SU-DHL-6 (cell line): ENCODE results near the gene AGPAT3.

Experiments used
- EZH2phosphoT487 ChIP-seq: fragments of 200-600 bp; sonication (generic), shearing (Covaris generic); conservative IDR thresholded peaks from 2 replicates; pipeline ENCODE4 v1.6.1; 2018; ENCODE audit warnings: mild to moderate bottlenecking, antibody characterized with exemption, low read length, moderate library complexity, mixed read lengths
- TF ChIP-seq, protein P1 (sequence below): fragments of 200-600 bp; sonication (generic); IDR thresholded peaks from one replicate; pipeline ENCODE4 v1.5.1; 2017; ENCODE audit warnings: antibody characterized with exemption, mild to moderate bottlenecking, low read length, moderate library complexity; ENCODE audit not compliant: insufficient read depth, poor library complexity, severe bottlenecking

GRCh38 chr21:43971992-43972255 lies 106.9 kb downstream of the AGPAT3 start:
- TF ChIP-seq, protein P1, sequence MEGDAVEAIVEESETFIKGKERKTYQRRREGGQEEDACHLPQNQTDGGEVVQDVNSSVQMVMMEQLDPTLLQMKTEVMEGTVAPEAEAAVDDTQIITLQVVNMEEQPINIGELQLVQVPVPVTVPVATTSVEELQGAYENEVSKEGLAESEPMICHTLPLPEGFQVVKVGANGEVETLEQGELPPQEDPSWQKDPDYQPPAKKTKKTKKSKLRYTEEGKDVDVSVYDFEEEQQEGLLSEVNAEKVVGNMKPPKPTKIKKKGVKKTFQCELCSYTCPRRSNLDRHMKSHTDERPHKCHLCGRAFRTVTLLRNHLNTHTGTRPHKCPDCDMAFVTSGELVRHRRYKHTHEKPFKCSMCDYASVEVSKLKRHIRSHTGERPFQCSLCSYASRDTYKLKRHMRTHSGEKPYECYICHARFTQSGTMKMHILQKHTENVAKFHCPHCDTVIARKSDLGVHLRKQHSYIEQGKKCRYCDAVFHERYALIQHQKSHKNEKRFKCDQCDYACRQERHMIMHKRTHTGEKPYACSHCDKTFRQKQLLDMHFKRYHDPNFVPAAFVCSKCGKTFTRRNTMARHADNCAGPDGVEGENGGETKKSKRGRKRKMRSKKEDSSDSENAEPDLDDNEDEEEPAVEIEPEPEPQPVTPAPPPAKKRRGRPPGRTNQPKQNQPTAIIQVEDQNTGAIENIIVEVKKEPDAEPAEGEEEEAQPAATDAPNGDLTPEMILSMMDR, result no peak
- TF ChIP-seq EZH2phosphoT487, result no peak
